ENCODE data around the gene LRRN4CL. TPM values are rescaled to one million over a fixed set of nuclear protein-coding genes. Genes with fewer than 3 reads are reported as not detected.
A peak's percentile ranks its signal among the peaks of the same experiment; 100 is the strongest.

Gene LRRN4CL
- total and polyA plus RNA-seq, 2 of the 8 experiments (the other 6 are each of a cell fraction or from before 2014, with no cell fraction given): 0.05 to 0.26 TPM

- Histone ChIP-seq H3K14ac (ENCODE audit: insufficient read length) (no peak overlapping the region), H3K4ac (replicated peaks; ENCODE audit: insufficient read length, low read depth, low read length) (no peak overlapping the region), H2AFZ (ENCODE audit: low read length) (no peak overlapping the region), H3K4me2 (ENCODE audit: insufficient read depth in 1 of 2, low read depth in 2 of 2, low read length in 2 of 2) (no peak overlapping the region), H3K23ac (ENCODE audit: insufficient read length) (no peak overlapping the region), H3K27ac (ENCODE audit: low read depth, low read length) (no peak overlapping the region), H3K27me3 (replicated peaks in 1 of 4; ENCODE audit: control insufficient read depth in 3 of 4, extremely low read depth in 1 of 4, insufficient read depth in 3 of 4, low read length in 3 of 4) (no peaks in the 10 kb centered on the region), H3K36me3 (ENCODE audit: control insufficient read depth in 2 of 4, insufficient read depth in 4 of 4, low read length in 3 of 4) (peaks cover 5 to 17% (median 7%) of the 10 kb centered on the region in 4 experiments; a peak in 5 of 8 replicates), H2AK5ac (ENCODE audit: low read depth, low read length) (no peak overlapping the region), H3K56ac (replicated peaks; ENCODE audit: insufficient read length, low read depth, low read length) (no peak overlapping the region), H2BK5ac (ENCODE audit: low read depth, low read length) (no peak overlapping the region), H3K4me3 (ENCODE audit: extremely low read depth in 1 of 4, insufficient read depth in 2 of 4, low read depth in 3 of 4, low read length in 4 of 4) (no peak overlapping the region), H2BK120ac (replicated peaks; ENCODE audit: low read depth, low read length) (no peak overlapping the region), H4K20me1 (replicated peaks in 1 of 2; ENCODE audit: control insufficient read depth in 1 of 2, insufficient read depth in 2 of 2, low read length in 2 of 2) (peaks cover 0 to 1% of the 10 kb centered on the region in 2 experiments), H4K91ac (replicated peaks; ENCODE audit: insufficient read length, low read length) (no peak overlapping the region), H2BK15ac (ENCODE audit: low read length) (no peak overlapping the region), H3K9me3 (ENCODE audit: insufficient read depth in 2 of 2, low read depth in 1 of 2, low read length in 1 of 2) (no peaks in the 10 kb centered on the region), H3K79me2 (ENCODE audit: control insufficient read depth in 1 of 2, insufficient read depth in 2 of 2, low read length in 2 of 2) (peaks cover 0 to 14% of the 10 kb centered on the region in 2 experiments; a peak in 2 of 4 replicates), H3K23me2 (ENCODE audit: low read depth, low read length) (peaks cover 3% of the 10 kb centered on the region; the same call in 1 of the 2 replicates), H3K9ac (replicated peaks in 1 of 4; ENCODE audit: extremely low read depth in 1 of 4, low read depth in 3 of 4, low read length in 3 of 4) (no peak overlapping the region), H4K5ac (ENCODE audit: insufficient read length, low read depth, low read length) (no peak overlapping the region), H2BK20ac (ENCODE audit: low read length) (no peak overlapping the region), H3K79me1 (ENCODE audit: low read depth, low read length) (peaks cover 2% of the 10 kb centered on the region), H3K4me1 (replicated peaks in 1 of 4; ENCODE audit: control insufficient read depth in 3 of 4, insufficient read depth in 4 of 4, low read length in 3 of 4) (peaks cover 2 to 8% (median 4%) of the 10 kb centered on the region in 4 experiments; a peak in 4 of 7 replicates), H3K18ac (ENCODE audit: extremely low read depth, low read length) (no peak overlapping the region), H4K8ac (ENCODE audit: extremely low read depth, insufficient read depth, low read length) (peak overlapping the region; percentile 76; the same call in 1 of the 2 replicates), H2BK12ac (ENCODE audit: low read depth, low read length) (no peak overlapping the region)
- no peak for FAIRE-seq
- no peak for DNase-seq (ENCODE audit: low read depth in 1 of 2, low spot score in 2 of 2)
- POLR2A ChIA-PET (ENCODE audit: partially characterized antibody): interaction anchor here (0.6 to 61.4 kb wide), 13 partner anchors 11 to 200 kb away, joined by 3 to 2041 read pairs (median 5); partner anchors contain the start of genes BSCL2, C11orf98, CSKMT and EEF1G
- TF ChIP-seq RAD21 (IDR thresholded peaks at IDR 0.05 in 1 of 2, conservative IDR thresholded peaks at IDR 0.05 in 1 of 2; ENCODE audit: low read depth in 2 of 2, low read length in 2 of 2): peak; percentile 27 to 33; a peak in 2 of 4 replicates
- TF ChIP-seq KDM4A (IDR thresholded peaks at IDR 0.05; ENCODE audit: low read depth, low read length, severe bottlenecking): no peak
- TF ChIP-seq CTCF (IDR thresholded peaks at IDR 0.05; ENCODE audit: control extremely low read depth in 1 of 3, insufficient read depth in 1 of 3, low read depth in 1 of 3, low read length in 3 of 3): peak in 1 of 3 experiments; percentile 45; a peak in 2 of 4 replicates
- no peak for TF ChIP-seq SRF (IDR thresholded peaks at IDR 0.05; ENCODE audit: low read depth, low read length)
- no peak for TF ChIP-seq MAX (IDR thresholded peaks at IDR 0.05)
- CTCF ChIA-PET (ENCODE audit: partially characterized antibody): interaction anchor here (0.6 to 8.2 kb wide), 18 partner anchors 9 to 1987 kb away, joined by 3 to 114 read pairs (median 5); partner anchors contain the start of genes BSCL2, C11orf98, GNG3 and LBHD1
- WGBS, 2 experiments (ENCODE audit: extremely low coverage in 1 of 2, insufficient coverage in 1 of 2, insufficient read length in 1 of 2, insufficient replicate concordance in 2 of 2, low coverage in 1 of 2, low lambda C conversion rate in 2 of 2, missing lambda C conversion rate in 1 of 2): 88% methylated on average over 4 of the region's 4 CpGs; no CpG with 5 or more reads in 1 of the 2 experiments
These were observed 8.5 kb downstream of the LRRN4CL start for GRCh38 chr11:62680825-62681240.

Measured in H1 (cell line).